SK-N-SH (cell line): Measurements from ENCODE around the gene VIPR2.

ENCODE experiments used
- EP300 ChIP-seq, 2 experiments: IDR thresholded peaks; 2 replicates each; pipeline versions ENCODE4 v1.4.0 to v1.6.1; 2012; ENCODE audit warnings: borderline replicate concordance in 1 of 2, low read depth in 1 of 2, low read length in 1 of 2
- MEF2A ChIP-seq: IDR thresholded peaks from 2 replicates; pipeline ENCODE4 v1.4.0; 2012; ENCODE audit warnings: low read depth, borderline replicate concordance
- MXI1 ChIP-seq: IDR thresholded peaks from 2 replicates; pipeline ENCODE4 v1.6.1; 2012; ENCODE audit warnings: mild to moderate bottlenecking, low read depth, low read length, improper control_type of control experiment
- POLR2AphosphoS5 ChIP-seq: IDR thresholded peaks from 2 replicates; pipeline ENCODE4 v1.6.1; 2012; ENCODE audit warnings: low read depth, low read length
- RXRA ChIP-seq: IDR thresholded peaks from 2 replicates; pipeline ENCODE4 v1.4.0; 2012; ENCODE audit warnings: low read depth, mild to moderate bottlenecking, borderline replicate concordance
- TF ChIP-seq, protein P1 (sequence below): fragments of 200-600 bp; sonication (generic); IDR thresholded peaks from 2 replicates; pipeline ENCODE4 v1.6.1; 2017; ENCODE audit warnings: antibody characterized with exemption, mild to moderate bottlenecking, moderate library complexity
- TF ChIP-seq, protein P2 (sequence below): fragments of 150-350 bp; IDR thresholded peaks from 2 replicates; pipeline ENCODE4 v1.6.1; 2017; ENCODE audit warnings: antibody characterized with exemption, low read length, low read depth, borderline replicate concordance

DNA sequence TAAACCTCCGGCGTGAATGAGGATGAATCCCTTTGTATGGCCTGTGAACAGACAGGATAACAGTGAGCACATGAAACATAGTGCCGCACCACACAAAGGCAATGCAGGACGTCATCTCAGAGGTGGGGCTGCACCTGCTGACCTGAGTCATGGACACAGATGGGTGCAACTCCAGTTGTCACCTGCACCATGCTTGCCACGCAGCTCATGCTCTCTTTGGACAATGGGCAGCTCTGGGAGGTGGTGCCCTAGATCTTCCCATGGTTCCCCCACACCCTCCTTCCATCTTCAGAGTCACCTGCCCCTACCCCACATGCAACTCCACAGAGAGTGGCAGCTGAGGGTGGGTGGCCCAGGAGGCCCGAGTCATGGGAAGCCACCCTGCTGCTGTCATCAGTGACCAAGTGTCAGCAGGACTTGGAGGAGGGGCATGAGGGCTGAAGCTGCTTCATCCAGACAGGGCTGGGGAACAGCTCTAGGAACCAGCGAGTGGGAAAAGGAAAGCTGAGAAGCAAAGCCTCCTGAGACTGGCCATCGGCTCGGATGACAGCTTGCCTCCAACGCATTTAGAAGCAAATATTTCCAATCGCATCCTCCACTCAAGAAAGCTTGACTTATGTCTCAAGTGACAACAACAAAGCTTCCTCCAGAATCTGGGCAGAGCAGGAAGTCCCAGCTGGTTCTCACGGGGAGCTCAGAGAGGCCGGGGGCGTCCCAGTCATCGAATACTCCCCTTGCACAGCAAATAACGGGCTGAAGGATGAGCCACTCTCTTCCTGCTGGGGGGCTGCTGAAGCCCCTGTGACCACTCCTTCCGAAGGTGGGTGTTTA is 27.1 kb downstream of the VIPR2 start:
- TF ChIP-seq POLR2AphosphoS5 (no peak), RXRA (no peak), MXI1 (no peak), MEF2A (no peak), EP300 (IDR thresholded peaks at IDR 0.05; ENCODE audit: borderline replicate concordance in 1 of 2, low read depth in 1 of 2, low read length in 1 of 2) (no peak)
- TF ChIP-seq, protein P1, sequence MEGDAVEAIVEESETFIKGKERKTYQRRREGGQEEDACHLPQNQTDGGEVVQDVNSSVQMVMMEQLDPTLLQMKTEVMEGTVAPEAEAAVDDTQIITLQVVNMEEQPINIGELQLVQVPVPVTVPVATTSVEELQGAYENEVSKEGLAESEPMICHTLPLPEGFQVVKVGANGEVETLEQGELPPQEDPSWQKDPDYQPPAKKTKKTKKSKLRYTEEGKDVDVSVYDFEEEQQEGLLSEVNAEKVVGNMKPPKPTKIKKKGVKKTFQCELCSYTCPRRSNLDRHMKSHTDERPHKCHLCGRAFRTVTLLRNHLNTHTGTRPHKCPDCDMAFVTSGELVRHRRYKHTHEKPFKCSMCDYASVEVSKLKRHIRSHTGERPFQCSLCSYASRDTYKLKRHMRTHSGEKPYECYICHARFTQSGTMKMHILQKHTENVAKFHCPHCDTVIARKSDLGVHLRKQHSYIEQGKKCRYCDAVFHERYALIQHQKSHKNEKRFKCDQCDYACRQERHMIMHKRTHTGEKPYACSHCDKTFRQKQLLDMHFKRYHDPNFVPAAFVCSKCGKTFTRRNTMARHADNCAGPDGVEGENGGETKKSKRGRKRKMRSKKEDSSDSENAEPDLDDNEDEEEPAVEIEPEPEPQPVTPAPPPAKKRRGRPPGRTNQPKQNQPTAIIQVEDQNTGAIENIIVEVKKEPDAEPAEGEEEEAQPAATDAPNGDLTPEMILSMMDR = no peak
- TF ChIP-seq, protein P2, sequence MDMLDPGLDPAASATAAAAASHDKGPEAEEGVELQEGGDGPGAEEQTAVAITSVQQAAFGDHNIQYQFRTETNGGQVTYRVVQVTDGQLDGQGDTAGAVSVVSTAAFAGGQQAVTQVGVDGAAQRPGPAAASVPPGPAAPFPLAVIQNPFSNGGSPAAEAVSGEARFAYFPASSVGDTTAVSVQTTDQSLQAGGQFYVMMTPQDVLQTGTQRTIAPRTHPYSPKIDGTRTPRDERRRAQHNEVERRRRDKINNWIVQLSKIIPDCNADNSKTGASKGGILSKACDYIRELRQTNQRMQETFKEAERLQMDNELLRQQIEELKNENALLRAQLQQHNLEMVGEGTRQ = no peak
